GM19328 (cell line): ENCODE results near the gene POC1B.

Source experiments
- ATAC-seq: cut with Tn5 transposase; IDR thresholded peaks from one replicate; pipeline ENCODE4 v1.9.1; 2021; ENCODE audit warnings: mild to moderate bottlenecking, moderate library complexity; ENCODE audit not compliant: unreplicated experiment

The POC1B gene

GRCh38 chr12:89525824-89526770, at the start of gene POC1B:
Gene POC1B (minus strand): TSS chr12:89526047. CDS start chr12:89525895, 152 bp downstream.
- ATAC-seq, result peak; percentile 55

- ATAC-seq, result no peak
Measured at GRCh38 chr12:89575374-89575773, 49.5 kb upstream of the POC1B start.

- no peak for ATAC-seq
Measured at GRCh38 chr12:89574736-89575208, 48.9 kb upstream of the POC1B start.

- no peak for ATAC-seq
Measured at GRCh38 chr12:89573051-89573810, 47.4 kb upstream of the POC1B start.

- no peak for ATAC-seq
Measured at GRCh38 chr12:89571491-89572195, 45.8 kb upstream of the POC1B start.

- no peak for ATAC-seq
Measured at GRCh38 chr12:89568484-89568883, 42.6 kb upstream of the POC1B start.

- ATAC-seq, result no peak
Measured at GRCh38 chr12:89567691-89568239, 41.9 kb upstream of the POC1B start.

- ATAC-seq, result no peak
Measured at GRCh38 chr12:89566615-89567014, 40.8 kb upstream of the POC1B start.

- ATAC-seq, result no peak
Measured at GRCh38 chr12:89565002-89565401, 39.2 kb upstream of the POC1B start.

- ATAC-seq, result no peak
Measured at GRCh38 chr12:89559753-89560152, 33.9 kb upstream of the POC1B start.

GRCh38 chr12:89556976-89557375, 31.1 kb upstream of the POC1B start:
- no peak for ATAC-seq

GRCh38 chr12:89552376-89552775, 26.5 kb upstream of the POC1B start:
- no peak for ATAC-seq

GRCh38 chr12:89551747-89552146, 25.9 kb upstream of the POC1B start:
- no peak for ATAC-seq

GRCh38 chr12:89547101-89547500, 21.3 kb upstream of the POC1B start:
- no peak for ATAC-seq

- ATAC-seq, result no peak
Measured at GRCh38 chr12:89546151-89546550, 20.3 kb upstream of the POC1B start.

GRCh38 chr12:89544681-89545184, 18.9 kb upstream of the POC1B start:
- ATAC-seq, result no peak

- no peak for ATAC-seq
Measured at GRCh38 chr12:89544022-89544421, 18.2 kb upstream of the POC1B start.

GRCh38 chr12:89542912-89543592, 17.2 kb upstream of the POC1B start:
- ATAC-seq, result peak; percentile 77

GRCh38 chr12:89542236-89542635, 16.4 kb upstream of the POC1B start:
- no peak for ATAC-seq

- ATAC-seq, result no peak
Measured at GRCh38 chr12:89540586-89540985, 14.7 kb upstream of the POC1B start.
